Transverse colon (tissue), 1 donor: ENCODE data around the gene SEPTIN12.

Experiments
- EP300 ChIP-seq: sonication (generic); formaldehyde crosslinking; IDR thresholded peaks from one replicate; pipeline ENCODE4 v1.6.1; 2017; ENCODE audit warnings: antibody characterized with exemption, low read depth
- POLR2A ChIP-seq: fragments of 450-650 bp; IDR thresholded peaks from one replicate; pipeline ENCODE4 v1.6.1; 2016; ENCODE audit warnings: antibody characterized with exemption, mild to moderate bottlenecking, moderate library complexity

DNA sequence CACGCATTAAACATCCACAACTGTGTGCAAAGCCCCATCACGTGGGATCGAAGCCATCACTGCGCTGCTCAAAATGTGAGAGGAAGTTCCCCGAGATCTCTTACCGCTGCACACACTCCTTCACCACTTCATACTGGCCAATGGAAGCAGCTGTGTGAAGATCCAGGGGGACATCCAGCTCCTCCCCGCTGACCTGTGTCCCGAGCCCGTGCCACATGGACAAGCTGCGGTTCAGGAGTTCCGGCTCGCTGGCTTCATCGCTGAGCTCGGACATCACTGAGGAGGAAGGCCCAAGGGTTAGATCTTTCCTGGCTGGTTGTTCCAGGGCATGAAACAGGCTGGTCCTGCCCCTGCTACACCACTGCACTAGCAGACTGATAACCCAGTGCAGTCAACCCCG lies 58.3 kb downstream of the SEPTIN12 start:
- TF ChIP-seq POLR2A (no peak), EP300 (no peak)
